Duodenal mucosa (tissue), 2 donors: ENCODE data around the gene AQP9.
"Not testable (repeated sequence)": the region's sequence is repeated elsewhere in the genome, so short reads cannot be mapped to it uniquely, and the experiment has no call there.

Experiments
- H3K27ac ChIP-seq: one replicate; pipeline ENCODE4 v1.7.0; 2013; ENCODE audit warnings: low read depth, low read length
- H3K27me3 ChIP-seq, 2 donors: one replicate each; pipeline ENCODE4 v1.7.0; 2013; ENCODE audit warnings: low read length in 2 of 2, control low read depth in 1 of 2; ENCODE audit not compliant: insufficient read depth in 2 of 2, control insufficient read depth in 1 of 2
- H3K36me3 ChIP-seq, 2 donors: one replicate each; pipeline ENCODE4 v1.7.0; 2013; ENCODE audit warnings: low read length in 2 of 2, control low read depth in 1 of 2; ENCODE audit not compliant: insufficient read depth in 2 of 2, control insufficient read depth in 1 of 2
- H3K4me1 ChIP-seq, 2 donors: one replicate each; pipeline ENCODE4 v1.7.0; 2013; ENCODE audit warnings: low read length in 2 of 2, control low read depth in 1 of 2; ENCODE audit not compliant: insufficient read depth in 2 of 2, control insufficient read depth in 1 of 2
- H3K4me3 ChIP-seq, 2 donors: one replicate each; pipeline ENCODE4 v1.7.0; 2013; ENCODE audit warnings: low read length in 2 of 2, low read depth in 1 of 2
- H3K9ac ChIP-seq, 2 donors: one replicate each; pipeline ENCODE4 v1.7.0; 2013; ENCODE audit warnings: low read length in 2 of 2, low read depth in 1 of 2
- H3K9me3 ChIP-seq, 2 donors: one replicate each; pipeline ENCODE4 v1.7.0; 2013; ENCODE audit warnings: low read length in 2 of 2, control low read depth in 1 of 2; ENCODE audit not compliant: control insufficient read depth in 1 of 2

Gene AQP9

GRCh38 chr15:58200739-58201138 is 62.6 kb downstream of the AQP9 start:
- H3K4me3 ChIP-seq, result no peak overlapping the region
- H3K9me3 ChIP-seq, result no peaks in the 10 kb centered on the region
- no peak overlapping the region for H3K27ac ChIP-seq
- H3K27me3 ChIP-seq, result no peaks in the 10 kb centered on the region
- H3K9ac ChIP-seq, result no peak overlapping the region
- H3K4me1 ChIP-seq, result no peaks in the 10 kb centered on the region
- no peaks in the 10 kb centered on the region for H3K36me3 ChIP-seq

- Histone ChIP-seq H3K4me1 (no peaks in the 10 kb centered on the region), H3K27me3 (no peaks in the 10 kb centered on the region)
Measured at GRCh38 chr15:58201516-58201915, 63.3 kb downstream of the AQP9 start.

GRCh38 chr15:58203537-58203936 is 65.4 kb downstream of the AQP9 start:
- Histone ChIP-seq H3K4me1 (no peaks in the 10 kb centered on the region), H3K27me3 (no peaks in the 10 kb centered on the region), H3K9ac (no peak overlapping the region), H3K4me3 (no peak overlapping the region), H3K36me3 (no peaks in the 10 kb centered on the region), H3K9me3 (no peaks in the 10 kb centered on the region), H3K27ac (no peak overlapping the region)

More at GRCh38 chr15:58201516-58201915, 63.3 kb downstream of the AQP9 start:
- H3K36me3 ChIP-seq, result no peaks in the 10 kb centered on the region
- no peak overlapping the region for H3K27ac ChIP-seq
- H3K4me3 ChIP-seq, result no peak overlapping the region
- H3K9ac ChIP-seq, result no peak overlapping the region
- no peaks in the 10 kb centered on the region for H3K9me3 ChIP-seq

- no peaks in the 10 kb centered on the region for H3K9me3 ChIP-seq
- no peak overlapping the region for H3K27ac ChIP-seq
- H3K9ac ChIP-seq, result no peak overlapping the region
- no peaks in the 10 kb centered on the region for H3K27me3 ChIP-seq
- no peaks in the 10 kb centered on the region for H3K36me3 ChIP-seq
- no peaks in the 10 kb centered on the region for H3K4me1 ChIP-seq
- H3K4me3 ChIP-seq, result no peak overlapping the region
Measured at GRCh38 chr15:58206151-58206550, 68.0 kb downstream of the AQP9 start.

GRCh38 chr15:58208217-58208616 is 70.0 kb downstream of the AQP9 start:
- not testable (repeated sequence) for H3K36me3 ChIP-seq, H3K9ac ChIP-seq, H3K27ac ChIP-seq, H3K4me1 ChIP-seq, H3K27me3 ChIP-seq, H3K4me3 ChIP-seq, H3K9me3 ChIP-seq

- not testable (repeated sequence) for H3K36me3 ChIP-seq, H3K4me3 ChIP-seq, H3K27ac ChIP-seq, H3K9ac ChIP-seq, H3K9me3 ChIP-seq, H3K4me1 ChIP-seq, H3K27me3 ChIP-seq
Measured at GRCh38 chr15:58209007-58209481, 70.9 kb downstream of the AQP9 start.

- H3K4me3 ChIP-seq, H3K27ac ChIP-seq, H3K9me3 ChIP-seq, H3K4me1 ChIP-seq, H3K27me3 ChIP-seq, H3K36me3 ChIP-seq, H3K9ac ChIP-seq: not testable (repeated sequence)
Measured at GRCh38 chr15:58210031-58210430, 71.8 kb downstream of the AQP9 start.

- Histone ChIP-seq H3K9me3 (no peaks in the 10 kb centered on the region), H3K27ac (no peak overlapping the region), H3K4me1 (no peaks in the 10 kb centered on the region), H3K36me3 (no peaks in the 10 kb centered on the region), H3K9ac (no peak overlapping the region), H3K27me3 (no peaks in the 10 kb centered on the region), H3K4me3 (no peak overlapping the region)
Measured at GRCh38 chr15:58212909-58213526, 74.8 kb downstream of the AQP9 start.

GRCh38 chr15:58213587-58214338 is 75.6 kb downstream of the AQP9 start:
- Histone ChIP-seq H3K27ac (no peak overlapping the region), H3K9me3 (no peaks in the 10 kb centered on the region), H3K4me3 (no peak overlapping the region), H3K27me3 (no peaks in the 10 kb centered on the region), H3K36me3 (no peaks in the 10 kb centered on the region), H3K9ac (no peak overlapping the region), H3K4me1 (no peaks in the 10 kb centered on the region)

- no peaks in the 10 kb centered on the region for H3K9me3 ChIP-seq
Measured at GRCh38 chr15:58214591-58215340, 76.6 kb downstream of the AQP9 start.

More at GRCh38 chr15:58214591-58215340, 76.6 kb downstream of the AQP9 start:
- no peaks in the 10 kb centered on the region for H3K27me3 ChIP-seq
- no peak overlapping the region for H3K4me3 ChIP-seq
- H3K9ac ChIP-seq, result no peak overlapping the region
- H3K4me1 ChIP-seq, result no peaks in the 10 kb centered on the region
- H3K36me3 ChIP-seq, result no peaks in the 10 kb centered on the region
- H3K27ac ChIP-seq, result no peak overlapping the region
